Measurements from ENCODE around the gene PTGFR.

The PTGFR gene

DNA sequence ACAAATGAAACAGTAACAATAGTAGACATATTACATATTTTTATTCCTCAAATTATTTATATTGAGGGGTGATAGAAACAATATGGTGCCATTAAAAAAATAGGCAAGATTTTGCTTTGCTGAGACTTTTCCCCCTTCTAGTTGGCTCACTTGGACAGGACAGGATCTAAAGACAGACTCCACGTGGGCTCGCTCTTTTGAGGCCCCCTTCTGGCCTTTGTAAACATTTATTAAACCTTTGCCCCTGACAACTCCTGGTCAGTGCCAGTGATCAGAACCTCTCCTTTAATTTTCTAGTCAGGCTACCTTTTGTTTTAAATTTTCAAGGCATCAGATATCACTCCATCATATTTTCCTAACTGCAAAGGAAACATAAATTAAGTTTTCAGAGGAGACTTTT lies 79.8 kb downstream of the PTGFR start:
- TF ChIP-seq, protein P1, sequence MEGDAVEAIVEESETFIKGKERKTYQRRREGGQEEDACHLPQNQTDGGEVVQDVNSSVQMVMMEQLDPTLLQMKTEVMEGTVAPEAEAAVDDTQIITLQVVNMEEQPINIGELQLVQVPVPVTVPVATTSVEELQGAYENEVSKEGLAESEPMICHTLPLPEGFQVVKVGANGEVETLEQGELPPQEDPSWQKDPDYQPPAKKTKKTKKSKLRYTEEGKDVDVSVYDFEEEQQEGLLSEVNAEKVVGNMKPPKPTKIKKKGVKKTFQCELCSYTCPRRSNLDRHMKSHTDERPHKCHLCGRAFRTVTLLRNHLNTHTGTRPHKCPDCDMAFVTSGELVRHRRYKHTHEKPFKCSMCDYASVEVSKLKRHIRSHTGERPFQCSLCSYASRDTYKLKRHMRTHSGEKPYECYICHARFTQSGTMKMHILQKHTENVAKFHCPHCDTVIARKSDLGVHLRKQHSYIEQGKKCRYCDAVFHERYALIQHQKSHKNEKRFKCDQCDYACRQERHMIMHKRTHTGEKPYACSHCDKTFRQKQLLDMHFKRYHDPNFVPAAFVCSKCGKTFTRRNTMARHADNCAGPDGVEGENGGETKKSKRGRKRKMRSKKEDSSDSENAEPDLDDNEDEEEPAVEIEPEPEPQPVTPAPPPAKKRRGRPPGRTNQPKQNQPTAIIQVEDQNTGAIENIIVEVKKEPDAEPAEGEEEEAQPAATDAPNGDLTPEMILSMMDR (IDR thresholded peaks at IDR 0.05; ENCODE audit: low read depth, low read length) = no peak
- H3K4me3 ChIP-seq (ENCODE audit: low read depth, low read length) = no peak overlapping the region

DNA sequence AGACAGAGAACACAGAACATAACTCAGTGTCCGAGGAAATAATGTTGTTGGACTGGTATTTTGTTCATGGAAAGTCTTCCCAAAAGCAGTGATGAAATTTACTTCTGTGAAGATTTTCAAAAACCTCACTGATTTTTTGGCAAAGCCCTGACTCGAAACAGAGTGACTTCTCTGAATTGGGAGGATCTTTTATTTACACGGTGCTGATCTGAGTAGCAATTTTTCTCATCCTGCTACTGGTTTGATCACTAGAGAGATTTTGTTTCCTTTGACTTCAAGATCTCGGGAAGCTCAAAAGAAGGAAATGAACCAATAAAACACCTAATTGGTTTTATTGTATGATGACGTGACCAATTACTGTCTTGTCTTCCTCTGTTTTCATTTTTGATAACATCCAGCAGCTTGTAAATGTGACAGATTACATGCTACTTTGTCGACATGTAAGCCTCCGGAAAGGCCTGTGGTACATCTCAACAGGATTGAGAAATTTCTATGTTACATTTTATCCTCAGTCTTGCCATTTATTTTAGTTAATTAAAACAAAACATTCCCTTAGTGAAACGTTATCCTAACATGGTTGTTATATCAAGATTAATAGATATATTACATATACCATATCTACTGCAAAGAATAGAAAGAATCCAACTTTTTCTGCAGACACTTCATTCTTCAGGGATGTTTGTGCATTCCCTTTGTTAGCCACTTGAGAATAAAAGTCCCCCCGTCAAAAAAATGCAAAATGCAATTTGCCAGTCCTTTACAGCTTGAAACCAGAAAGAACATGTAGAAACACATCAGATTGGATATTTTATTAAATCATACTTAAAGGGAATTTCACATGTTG lies 86.7 kb downstream of the PTGFR start:
- no peak overlapping the region for H3K4me3 ChIP-seq (ENCODE audit: low read depth, low read length)
- TF ChIP-seq, protein P1 (IDR thresholded peaks at IDR 0.05; ENCODE audit: low read depth, low read length) = no peak

DNA sequence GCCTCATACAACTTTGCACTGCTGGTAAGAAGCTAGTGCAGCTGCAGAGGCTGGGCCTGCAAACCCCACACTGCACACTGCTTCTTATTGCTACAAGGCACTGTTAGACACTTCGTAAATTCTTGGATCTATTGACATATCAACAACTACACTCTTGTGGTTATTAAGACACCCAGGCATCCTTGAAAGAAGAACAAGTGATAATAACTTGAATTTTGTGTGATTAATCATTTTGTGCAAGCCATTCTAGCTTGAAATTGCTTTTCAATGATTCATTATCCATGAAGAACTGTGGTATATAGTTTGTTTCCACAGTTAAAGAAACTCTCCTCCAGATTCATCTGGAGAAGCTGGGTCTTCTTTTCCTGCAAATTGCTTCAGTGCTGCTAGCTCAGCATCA lies 95.8 kb downstream of the PTGFR start:
- TF ChIP-seq, protein P1 (IDR thresholded peaks at IDR 0.05; ENCODE audit: low read depth, low read length) = no peak
- no peak overlapping the region for H3K4me3 ChIP-seq (ENCODE audit: low read depth, low read length)

DNA sequence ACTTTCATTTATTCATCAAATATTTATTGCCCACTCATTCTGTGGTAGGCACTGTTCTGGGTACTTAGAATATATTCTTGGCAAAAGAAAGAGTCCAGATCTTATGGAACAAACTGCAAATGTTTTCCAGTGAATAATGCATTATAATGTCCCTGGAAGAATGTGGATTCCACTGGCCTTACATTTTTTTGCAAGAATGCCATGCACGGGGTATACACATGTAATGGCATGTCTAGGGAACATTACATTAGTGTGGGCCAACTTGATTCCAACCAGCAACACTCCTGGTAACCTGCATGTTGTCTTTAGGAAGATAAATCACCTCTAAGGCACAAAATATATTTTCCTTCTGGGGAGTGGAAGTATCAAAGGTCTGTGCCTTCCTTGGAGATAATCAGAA lies 96.4 kb downstream of the PTGFR start:
- TF ChIP-seq, protein P1 (IDR thresholded peaks at IDR 0.05; ENCODE audit: low read depth, low read length) = no peak
- no peak overlapping the region for H3K4me3 ChIP-seq (ENCODE audit: low read depth, low read length)
